Memory B cell (primary cell): ENCODE results near the gene ACTR1A.
A peak's percentile ranks its signal among the peaks of the same experiment; 100 is the strongest.

ENCODE experiments used
- ATAC-seq: fragments of 150-1000 bp; cut with Tn5 transposase; 2 replicates; pipeline ENCODE4 v1.10.0; 2021; ENCODE audit warnings: low read depth, mild to moderate bottlenecking, moderate library complexity
- DNase-seq, 2 donors: peaks; one replicate each; pipeline ENCODE4 v3.0.0; 2022; ENCODE audit warnings: low spot score in 2 of 2
- H3K27ac Mint-ChIP-seq: one replicate; pipeline ENCODE4 v1.8.0; 2022; ENCODE audit warnings: mild to moderate bottlenecking, moderate library complexity, mixed read lengths
- H3K27me3 Mint-ChIP-seq: one replicate; pipeline ENCODE4 v1.8.0; 2022; ENCODE audit warnings: mixed read lengths
- H3K36me3 Mint-ChIP-seq: one replicate; pipeline ENCODE4 v1.8.0; 2022; ENCODE audit warnings: mild to moderate bottlenecking, mixed read lengths
- H3K4me1 Mint-ChIP-seq: one replicate; pipeline ENCODE4 v1.8.0; 2022; ENCODE audit warnings: mixed read lengths
- H3K4me3 Mint-ChIP-seq: one replicate; pipeline ENCODE4 v1.8.0; 2022; ENCODE audit warnings: mild to moderate bottlenecking, moderate library complexity, mixed read lengths
- H3K9me3 Mint-ChIP-seq: one replicate; pipeline ENCODE4 v1.8.0; 2022; ENCODE audit warnings: mixed read lengths

ACTR1A gene

GRCh38 chr10:102449321-102450123 lies 53.0 kb downstream of the ACTR1A start:
- H3K27me3 Mint-ChIP-seq: peaks cover 2% of the 10 kb centered on the region
- ATAC-seq (peak; percentile 71), DNase-seq (peak; percentile 68 to 85)
- peak overlapping the region; percentile 95 for H3K4me3 Mint-ChIP-seq
- peak overlapping the region; percentile 86 for H3K27ac Mint-ChIP-seq
- H3K36me3 Mint-ChIP-seq: peaks cover 4% of the 10 kb centered on the region
- H3K9me3 Mint-ChIP-seq: no peaks in the 10 kb centered on the region
- peaks cover 17% of the 10 kb centered on the region for H3K4me1 Mint-ChIP-seq

DNA sequence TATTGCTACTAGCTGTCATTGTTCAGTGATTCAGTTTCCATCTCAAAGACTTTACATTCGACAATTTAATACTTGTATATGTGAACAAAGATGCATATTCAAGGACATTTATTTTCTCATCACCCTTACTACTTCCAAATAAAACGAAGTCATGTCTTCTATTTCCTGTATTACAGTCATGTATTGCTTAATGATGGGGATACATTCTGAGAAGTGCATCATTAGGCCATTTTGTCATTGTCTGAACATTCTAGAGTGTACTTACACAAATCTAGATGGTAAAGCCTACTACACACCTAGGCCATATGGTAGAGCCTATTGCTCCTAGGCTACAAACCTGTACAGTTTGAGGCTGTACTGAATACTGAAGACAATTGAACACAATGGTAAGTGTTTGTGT lies 57.7 kb downstream of the ACTR1A start:
- Mint-ChIP-seq H3K27me3 (peaks cover 2% of the 10 kb centered on the region), H3K4me1 (peaks cover 6% of the 10 kb centered on the region), H3K9me3 (no peaks in the 10 kb centered on the region), H3K4me3 (no peak overlapping the region), H3K27ac (no peak overlapping the region), H3K36me3 (no peaks in the 10 kb centered on the region)
- DNase-seq (no peak), ATAC-seq (no peak)

DNA sequence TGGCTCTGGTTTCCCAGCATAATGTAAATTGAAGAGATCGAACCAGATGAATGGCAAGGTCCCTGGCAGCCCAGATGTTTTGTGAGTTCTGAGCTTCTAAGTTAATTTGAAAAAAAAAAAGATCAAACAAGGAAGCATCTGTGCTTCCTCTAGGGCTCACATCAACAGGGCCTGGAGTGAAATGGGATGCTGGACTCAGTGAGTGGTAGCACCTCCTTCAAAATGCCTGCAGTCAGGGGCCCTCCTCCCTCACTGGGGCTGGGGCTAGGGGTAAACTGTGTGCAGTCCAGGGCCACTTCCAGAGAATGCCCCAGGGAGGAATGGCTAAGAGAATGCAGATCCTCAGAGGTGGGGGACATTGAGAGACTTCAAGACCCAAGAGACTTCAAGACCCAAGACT lies 64.1 kb downstream of the ACTR1A start:
- no peaks in the 10 kb centered on the region for H3K27me3 Mint-ChIP-seq

GRCh38 chr10:102437515-102437914 lies 65.0 kb downstream of the ACTR1A start:
- H3K4me3 Mint-ChIP-seq: no peak overlapping the region
- peaks cover 14% of the 10 kb centered on the region for H3K4me1 Mint-ChIP-seq

More for the DNA sequence above, 64.1 kb downstream of the ACTR1A start:
- no peak for ATAC-seq
- no peak overlapping the region for H3K27ac Mint-ChIP-seq
- no peaks in the 10 kb centered on the region for H3K36me3 Mint-ChIP-seq
- no peaks in the 10 kb centered on the region for H3K9me3 Mint-ChIP-seq
- H3K4me3 Mint-ChIP-seq: no peak overlapping the region
- H3K4me1 Mint-ChIP-seq: peaks cover 10% of the 10 kb centered on the region
- DNase-seq: no peak

GRCh38 chr10:102436312-102436711 lies 66.2 kb downstream of the ACTR1A start:
- H3K4me1 Mint-ChIP-seq: peaks cover 21% of the 10 kb centered on the region
- ATAC-seq: no peak

More at GRCh38 chr10:102437515-102437914, 65.0 kb downstream of the ACTR1A start:
- Mint-ChIP-seq H3K27me3 (peaks cover 1% of the 10 kb centered on the region), H3K27ac (no peak overlapping the region), H3K36me3 (no peaks in the 10 kb centered on the region), H3K9me3 (no peaks in the 10 kb centered on the region)
- no peak for ATAC-seq
- DNase-seq: no peak

DNA sequence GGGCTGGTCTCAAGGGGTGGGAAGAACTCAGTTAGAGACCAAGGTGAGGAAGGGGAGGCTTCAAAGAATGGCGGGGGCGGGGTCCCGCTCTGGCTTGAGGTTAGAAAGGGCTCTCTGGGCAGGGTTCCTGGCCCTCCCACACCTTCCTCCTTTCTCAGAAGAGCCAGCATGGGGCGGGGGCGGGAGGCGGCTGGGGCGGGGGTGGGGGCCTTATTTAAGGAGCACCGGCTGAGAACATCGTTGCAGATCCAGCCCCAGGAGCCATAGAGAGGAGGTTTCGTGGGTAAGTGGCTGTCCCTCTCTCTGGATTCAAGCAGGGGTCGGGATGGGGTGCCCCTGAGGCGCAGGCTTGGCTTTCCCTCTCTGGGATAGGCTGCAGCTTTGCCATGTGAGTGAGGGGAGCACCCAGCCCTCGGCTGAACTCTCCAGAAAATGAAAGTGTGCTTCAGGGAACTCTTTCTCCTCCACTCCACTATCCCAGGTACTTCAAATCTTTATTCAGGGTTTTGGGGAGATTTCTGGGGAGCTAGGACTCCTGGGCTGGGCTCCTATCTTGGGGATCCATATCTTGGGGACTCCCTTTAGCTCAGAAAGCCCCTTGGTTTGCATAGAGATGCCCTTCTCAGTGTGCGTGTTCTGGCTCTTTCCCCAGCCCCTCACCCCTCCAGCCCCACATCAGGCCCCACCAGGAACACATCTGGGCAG lies 66.8 kb downstream of the ACTR1A start:
- H3K4me3 Mint-ChIP-seq: peak overlapping the region; percentile 51
- peaks cover 21% of the 10 kb centered on the region for H3K4me1 Mint-ChIP-seq
- H3K9me3 Mint-ChIP-seq: no peaks in the 10 kb centered on the region
- no peaks in the 10 kb centered on the region for H3K36me3 Mint-ChIP-seq
- peaks cover 1% of the 10 kb centered on the region for H3K27me3 Mint-ChIP-seq
- ATAC-seq (no peak), DNase-seq (no peak)
- no peak overlapping the region for H3K27ac Mint-ChIP-seq

More at GRCh38 chr10:102436312-102436711, 66.2 kb downstream of the ACTR1A start:
- H3K4me3 Mint-ChIP-seq: no peak overlapping the region
- no peaks in the 10 kb centered on the region for H3K9me3 Mint-ChIP-seq
- H3K36me3 Mint-ChIP-seq: no peaks in the 10 kb centered on the region
- H3K27me3 Mint-ChIP-seq: peaks cover 1% of the 10 kb centered on the region
- no peak for DNase-seq
- no peak overlapping the region for H3K27ac Mint-ChIP-seq

DNA sequence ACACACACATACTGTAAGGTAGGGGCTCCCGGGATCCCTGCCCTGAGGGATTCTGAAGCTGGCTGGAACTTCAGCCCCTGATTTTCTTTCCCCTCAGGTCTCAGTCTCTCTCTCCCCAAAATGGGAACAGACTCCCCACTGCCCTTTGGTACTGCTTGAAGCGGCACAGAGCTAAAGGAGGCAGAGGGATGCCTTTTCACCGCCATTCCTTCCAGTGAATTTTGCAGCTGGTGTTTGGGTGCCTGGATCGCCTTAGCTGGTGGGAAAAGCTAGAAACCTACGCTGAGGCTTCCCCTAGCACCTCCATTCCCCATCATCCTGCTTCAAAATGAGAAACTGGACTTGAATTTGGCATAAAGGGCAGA lies 67.4 kb downstream of the ACTR1A start:
- peak overlapping the region; percentile 51 for H3K4me3 Mint-ChIP-seq
- no peak overlapping the region for H3K27ac Mint-ChIP-seq
- no peak for DNase-seq
- no peaks in the 10 kb centered on the region for H3K9me3 Mint-ChIP-seq
- peaks cover 1% of the 10 kb centered on the region for H3K27me3 Mint-ChIP-seq
- peaks cover 21% of the 10 kb centered on the region for H3K4me1 Mint-ChIP-seq
- no peak for ATAC-seq
- H3K36me3 Mint-ChIP-seq: no peaks in the 10 kb centered on the region

DNA sequence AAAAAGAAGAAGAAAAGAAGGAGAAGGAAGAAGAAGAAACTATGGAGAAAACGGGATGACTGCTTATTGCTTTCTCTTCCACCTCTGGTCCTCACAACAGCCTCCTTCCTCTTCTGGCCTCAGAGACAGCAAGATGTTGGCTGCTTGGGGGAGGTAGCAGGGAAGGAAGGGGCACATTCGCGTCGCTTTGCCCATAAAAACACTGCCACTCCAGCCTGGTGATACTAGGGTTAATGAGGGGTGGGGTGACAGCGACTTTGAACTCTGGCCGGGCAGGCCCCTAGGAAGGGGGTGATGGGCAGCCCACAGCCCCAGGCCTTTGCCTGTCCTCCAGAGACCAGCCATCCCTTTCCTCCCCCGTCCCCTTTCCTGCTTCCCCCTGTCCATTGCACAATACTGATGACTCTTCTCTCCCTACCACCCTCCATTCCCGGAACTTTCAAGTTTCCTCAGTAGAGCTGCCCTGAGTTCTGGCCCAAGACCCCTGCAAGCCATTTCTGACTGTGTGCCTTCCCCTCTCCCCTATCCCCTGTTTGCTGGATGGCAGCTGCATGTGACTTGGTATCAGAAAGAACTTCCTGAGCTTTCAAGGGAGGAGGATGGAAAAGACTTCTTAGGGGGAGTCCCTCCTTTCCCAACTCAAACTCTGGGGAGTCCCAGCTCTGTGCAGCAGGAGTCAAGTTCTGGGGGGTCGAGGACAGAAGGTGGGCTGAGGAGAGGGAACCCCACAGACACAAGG lies 67.9 kb downstream of the ACTR1A start:
- Mint-ChIP-seq H3K36me3 (no peaks in the 10 kb centered on the region), H3K9me3 (no peaks in the 10 kb centered on the region), H3K4me3 (no peak overlapping the region), H3K4me1 (peaks cover 21% of the 10 kb centered on the region), H3K27me3 (peaks cover 1% of the 10 kb centered on the region), H3K27ac (no peak overlapping the region)
- no peak for DNase-seq
- no peak for ATAC-seq

DNA sequence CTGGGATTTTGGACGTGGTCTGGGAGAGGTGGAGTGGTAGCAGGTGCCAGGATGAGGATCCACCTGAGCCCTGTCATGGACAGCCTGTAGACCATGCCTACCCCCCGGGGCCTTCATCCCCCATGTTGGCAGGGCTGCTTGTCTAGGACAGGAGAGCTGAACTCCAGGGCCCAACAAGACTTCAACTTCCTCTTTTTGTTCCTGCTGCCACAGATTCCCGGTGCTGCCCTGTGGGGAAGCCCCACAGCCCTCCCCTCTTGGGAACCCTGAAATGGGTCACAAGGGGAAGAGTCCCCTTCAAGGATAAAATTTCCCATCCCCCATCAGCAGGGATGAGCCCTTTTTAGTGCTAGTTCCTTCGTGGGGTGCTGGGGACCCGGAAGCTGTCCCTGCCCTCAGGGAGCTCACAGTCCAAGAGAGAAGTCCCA lies 68.9 kb downstream of the ACTR1A start:
- Mint-ChIP-seq H3K27me3 (peaks cover 1% of the 10 kb centered on the region), H3K4me3 (peak overlapping the region; percentile 94), H3K36me3 (no peaks in the 10 kb centered on the region), H3K9me3 (no peaks in the 10 kb centered on the region), H3K4me1 (peaks cover 21% of the 10 kb centered on the region), H3K27ac (peak overlapping the region; percentile 84)
- DNase-seq (no peak), ATAC-seq (no peak)

DNA sequence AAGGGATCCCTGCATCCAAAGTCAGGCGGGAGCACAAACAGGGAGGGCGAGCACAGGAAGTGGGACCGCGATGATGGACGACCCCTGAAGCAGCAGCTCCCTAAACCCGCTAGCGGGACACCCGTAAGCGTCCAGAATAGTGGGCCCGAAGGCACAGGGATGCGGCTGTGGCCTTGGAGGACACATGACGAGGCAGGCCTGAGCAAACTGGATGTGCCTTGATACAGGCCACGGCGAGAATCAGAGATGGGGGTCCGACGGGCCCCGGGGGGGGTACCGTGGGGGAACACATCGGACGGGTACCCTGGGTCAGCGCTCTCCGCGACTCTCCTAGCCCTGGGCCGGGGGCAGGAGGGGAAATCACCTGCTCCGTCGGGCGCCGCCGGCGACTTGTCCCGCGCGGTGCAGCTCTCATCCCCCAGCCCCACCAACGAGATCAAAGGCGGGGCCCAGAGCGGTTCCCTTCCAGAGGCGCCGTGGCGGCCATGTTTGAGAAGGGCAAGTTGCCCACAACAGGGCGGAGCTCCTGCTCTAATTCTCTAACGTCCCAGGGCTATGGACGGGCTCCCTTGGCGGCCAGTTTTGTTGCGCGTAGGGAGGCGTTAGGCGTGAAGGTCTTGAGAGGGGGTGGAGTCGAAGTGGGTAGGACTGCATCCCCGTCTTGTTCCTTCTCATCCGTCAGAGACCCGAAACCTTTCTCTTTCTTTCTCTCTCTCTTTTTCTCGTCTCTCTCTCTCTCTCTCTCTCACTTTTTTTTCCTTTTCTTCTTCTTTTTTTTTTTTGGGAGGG lies 70.2 kb downstream of the ACTR1A start, which contains the start of gene CUEDC2:
TSS of gene CUEDC2 (minus strand) at position 413 of the 789 bp plus-strand sequence. CDS start 7,386 bp downstream, outside the sequence.
- H3K4me1 Mint-ChIP-seq: peaks cover 21% of the 10 kb centered on the region
- H3K9me3 Mint-ChIP-seq: no peaks in the 10 kb centered on the region
- H3K36me3 Mint-ChIP-seq: peaks cover 3% of the 10 kb centered on the region
- H3K4me3 Mint-ChIP-seq: peak within 1 kb of the TSS; percentile 94
- peak; percentile 97 for ATAC-seq
- peak within 1 kb of the TSS; percentile 84 for H3K27ac Mint-ChIP-seq
- H3K27me3 Mint-ChIP-seq: peaks cover 1% of the 10 kb centered on the region
- peak; percentile 93 to 97 for DNase-seq

- Mint-ChIP-seq H3K27ac (peak overlapping the region; percentile 84), H3K9me3 (no peaks in the 10 kb centered on the region), H3K36me3 (peaks cover 6% of the 10 kb centered on the region), H3K4me1 (peaks cover 21% of the 10 kb centered on the region), H3K4me3 (peak overlapping the region; percentile 94), H3K27me3 (peaks cover 1% of the 10 kb centered on the region)
- DNase-seq: no peak
- no peak for ATAC-seq
Observed at GRCh38 chr10:102431452-102432124, 70.9 kb downstream of the ACTR1A start.

- ATAC-seq: no peak
- Mint-ChIP-seq H3K27me3 (peaks cover 1% of the 10 kb centered on the region), H3K36me3 (peaks cover 6% of the 10 kb centered on the region), H3K4me1 (peaks cover 19% of the 10 kb centered on the region), H3K27ac (no peak overlapping the region), H3K4me3 (no peak overlapping the region), H3K9me3 (no peaks in the 10 kb centered on the region)
- no peak for DNase-seq
Observed at GRCh38 chr10:102429468-102429867, 73.0 kb downstream of the ACTR1A start.
